ENCODE data around the gene RASL10B. TPM values are rescaled to one million over a fixed set of nuclear protein-coding genes. Genes with fewer than 3 reads are reported as not detected.
"Not testable (repeated sequence)": the region's sequence is repeated elsewhere in the genome, so short reads cannot be mapped to it uniquely, and the experiment has no call there.

Gene RASL10B
- total RNA-seq, 1 experiment from 2014 or later, result 17.4 TPM

DNA sequence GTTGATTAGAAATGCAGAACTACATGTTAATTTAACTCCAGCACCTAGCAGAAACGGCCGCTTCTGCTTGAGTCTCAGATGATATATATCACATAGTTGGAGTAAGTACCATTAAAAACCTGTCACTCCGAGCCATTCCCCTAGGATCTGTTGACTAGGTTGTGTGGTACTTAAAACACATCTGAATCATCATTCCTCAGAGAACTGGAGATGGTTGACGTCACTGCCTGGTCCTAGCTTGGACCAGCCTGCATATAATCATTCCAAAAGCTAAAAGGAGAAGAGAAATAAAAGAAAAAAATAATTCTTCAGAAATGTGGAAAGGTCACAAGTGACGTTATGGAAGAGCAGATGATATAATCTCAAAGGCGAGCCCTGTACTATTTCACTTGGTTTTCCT is 31.3 kb upstream of the RASL10B start:
- Mint-ChIP-seq H3K36me3 (peaks cover 10% of the 10 kb centered on the region), H3K4me1 (peaks cover 15% of the 10 kb centered on the region), H3K27me3 (ENCODE audit: low read depth) (no peaks in the 10 kb centered on the region), H3K9me3 (peaks cover 3% of the 10 kb centered on the region; the same call in 1 of the 2 replicates), H3K4me3 (no peak overlapping the region), H3K27ac (no peak overlapping the region)
- ChIA-PET CTCF (no interaction called here), POLR2A (no interaction called here)
- DNase-seq (ENCODE audit: low spot score) (no peak), ATAC-seq (no peak)
- TF ChIP-seq GABPB1 (CRISPR knock-in tag; IDR thresholded peaks at IDR 0.05) (no peak), HMGXB4 (CRISPR knock-in tag; IDR thresholded peaks at IDR 0.05) (no peak), ZNF232 (CRISPR knock-in tag; IDR thresholded peaks at IDR 0.05) (no peak), TEAD1 (CRISPR knock-in tag; IDR thresholded peaks at IDR 0.05) (no peak), ESRRA (CRISPR knock-in tag; IDR thresholded peaks at IDR 0.05; ENCODE audit: borderline replicate concordance) (no peak), SOX15 (CRISPR knock-in tag; IDR thresholded peaks at IDR 0.05) (no peak), NFE2L1 (CRISPR knock-in tag; IDR thresholded peaks at IDR 0.05) (no peak), SP1 (CRISPR knock-in tag; conservative IDR thresholded peaks at IDR 0.05) (no peak), GRHL2 (CRISPR knock-in tag; IDR thresholded peaks at IDR 0.05; ENCODE audit: insufficient replicate concordance, severe bottlenecking) (no peak), PRRX2 (CRISPR knock-in tag; IDR thresholded peaks at IDR 0.05) (no peak), E2F1 (CRISPR knock-in tag; IDR thresholded peaks at IDR 0.05) (no peak), FOXJ3 (CRISPR knock-in tag; IDR thresholded peaks at IDR 0.05; ENCODE audit: borderline replicate concordance) (no peak), MLX (CRISPR knock-in tag; IDR thresholded peaks at IDR 0.05) (no peak), ZNF121 (CRISPR knock-in tag; IDR thresholded peaks at IDR 0.05) (no peak), HMGA2 (CRISPR knock-in tag; IDR thresholded peaks at IDR 0.05) (no peak), CREM (CRISPR knock-in tag; IDR thresholded peaks at IDR 0.05) (no peak), NFATC4 (CRISPR knock-in tag; IDR thresholded peaks at IDR 0.05) (no peak)
- TF ChIP-seq, protein P1, sequence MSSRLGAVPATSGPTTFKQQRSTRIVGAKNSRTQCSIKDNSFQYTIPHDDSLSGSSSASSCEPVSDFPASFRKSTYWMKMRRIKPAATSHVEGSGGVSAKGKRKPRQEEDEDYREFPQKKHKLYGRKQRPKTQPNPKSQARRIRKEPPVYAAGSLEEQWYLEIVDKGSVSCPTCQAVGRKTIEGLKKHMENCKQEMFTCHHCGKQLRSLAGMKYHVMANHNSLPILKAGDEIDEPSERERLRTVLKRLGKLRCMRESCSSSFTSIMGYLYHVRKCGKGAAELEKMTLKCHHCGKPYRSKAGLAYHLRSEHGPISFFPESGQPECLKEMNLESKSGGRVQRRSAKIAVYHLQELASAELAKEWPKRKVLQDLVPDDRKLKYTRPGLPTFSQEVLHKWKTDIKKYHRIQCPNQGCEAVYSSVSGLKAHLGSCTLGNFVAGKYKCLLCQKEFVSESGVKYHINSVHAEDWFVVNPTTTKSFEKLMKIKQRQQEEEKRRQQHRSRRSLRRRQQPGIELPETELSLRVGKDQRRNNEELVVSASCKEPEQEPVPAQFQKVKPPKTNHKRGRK (CRISPR knock-in tag; IDR thresholded peaks at IDR 0.05; ENCODE audit: borderline replicate concordance), result no peak

- no peak overlapping the region for H3K27ac Mint-ChIP-seq
- TF ChIP-seq ZNF219 (CRISPR knock-in tag; IDR thresholded peaks at IDR 0.05; ENCODE audit: borderline replicate concordance) (no peak), EMX1 (CRISPR knock-in tag; IDR thresholded peaks at IDR 0.05) (no peak)
- H3K9me3 Mint-ChIP-seq, result peaks cover 3% of the 10 kb centered on the region; the same call in 1 of the 2 replicates
- H3K4me1 Mint-ChIP-seq, result peaks cover 6% of the 10 kb centered on the region; the same call in 1 of the 2 replicates
- H3K27me3 Mint-ChIP-seq (ENCODE audit: low read depth), result no peaks in the 10 kb centered on the region
- ChIA-PET POLR2A (no interaction called here), CTCF (no interaction called here)
- DNase-seq (ENCODE audit: low spot score), result no peak
- peaks cover 10% of the 10 kb centered on the region for H3K36me3 Mint-ChIP-seq
- no peak overlapping the region for H3K4me3 Mint-ChIP-seq
- ATAC-seq, result no peak
These were observed 29.9 kb upstream of the RASL10B start for GRCh38 chr17:35701491-35701890.

DNA sequence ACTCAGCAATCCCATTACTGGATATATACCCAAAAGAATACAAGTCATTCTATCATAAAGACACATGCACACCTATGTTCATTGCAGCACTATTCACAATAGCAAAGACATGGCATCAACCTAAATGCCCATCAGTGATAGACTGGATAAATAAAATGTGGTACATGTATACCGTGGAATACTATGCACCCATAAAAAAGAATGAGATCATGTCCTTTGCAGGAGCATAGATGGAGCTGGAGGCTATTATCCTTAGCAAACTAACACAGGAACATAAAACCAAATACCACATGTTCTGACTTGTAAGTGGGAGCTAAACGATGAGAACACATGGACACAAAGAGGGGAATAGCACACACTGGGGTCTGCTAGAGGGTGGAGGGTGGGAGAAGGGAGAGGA is 28.1 kb upstream of the RASL10B start:
- CTCF ChIA-PET, result interaction anchor here (0.6 kb wide), 1 partner anchor 169 kb away, joined by 4 read pairs; no protein-coding TSS in a partner anchor
- DNase-seq (ENCODE audit: low spot score); H3K27ac Mint-ChIP-seq; POLR2A ChIA-PET; H3K36me3 Mint-ChIP-seq; H3K27me3 Mint-ChIP-seq (ENCODE audit: low read depth); ATAC-seq; H3K9me3 Mint-ChIP-seq; H3K4me1 Mint-ChIP-seq; H3K4me3 Mint-ChIP-seq: not testable (repeated sequence)
